ENCODE results near the gene SNCG.
"Not testable (repeated sequence)": the region's sequence is repeated elsewhere in the genome, so short reads cannot be mapped to it uniquely, and the experiment has no call there.

Gene SNCG

DNA sequence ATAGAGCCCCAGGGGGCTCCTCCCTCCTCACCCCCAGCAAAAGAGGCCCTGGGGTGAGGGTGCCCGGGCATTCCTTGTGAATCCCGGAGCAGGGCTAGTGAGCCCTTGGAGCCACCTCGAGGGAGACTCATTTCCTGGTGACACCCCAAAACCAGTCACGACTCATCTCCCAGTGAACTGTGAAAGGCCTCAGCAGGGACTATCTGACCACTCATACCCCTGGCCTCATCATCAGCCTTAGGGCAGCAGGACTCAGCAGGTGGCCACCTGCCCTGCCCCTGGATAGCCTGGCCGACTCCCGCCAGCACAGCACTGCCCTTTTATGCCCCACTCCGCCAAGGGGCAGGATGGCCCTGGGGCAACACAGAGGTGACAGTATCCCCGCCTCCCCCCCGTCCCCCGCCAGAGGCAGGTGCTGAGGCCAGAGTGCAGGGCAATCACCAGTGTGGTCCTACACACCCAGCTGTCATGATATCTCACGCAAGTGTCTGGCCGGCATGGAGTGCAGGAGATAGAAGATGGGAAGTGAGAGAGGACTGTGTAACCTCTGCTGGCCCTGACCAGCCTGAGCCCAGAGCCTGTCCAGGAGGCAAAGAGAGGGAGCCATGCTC lies 3.2 kb downstream of the SNCG start:
- no peak for DNase-seq (ENCODE audit: low spot score)

DNA sequence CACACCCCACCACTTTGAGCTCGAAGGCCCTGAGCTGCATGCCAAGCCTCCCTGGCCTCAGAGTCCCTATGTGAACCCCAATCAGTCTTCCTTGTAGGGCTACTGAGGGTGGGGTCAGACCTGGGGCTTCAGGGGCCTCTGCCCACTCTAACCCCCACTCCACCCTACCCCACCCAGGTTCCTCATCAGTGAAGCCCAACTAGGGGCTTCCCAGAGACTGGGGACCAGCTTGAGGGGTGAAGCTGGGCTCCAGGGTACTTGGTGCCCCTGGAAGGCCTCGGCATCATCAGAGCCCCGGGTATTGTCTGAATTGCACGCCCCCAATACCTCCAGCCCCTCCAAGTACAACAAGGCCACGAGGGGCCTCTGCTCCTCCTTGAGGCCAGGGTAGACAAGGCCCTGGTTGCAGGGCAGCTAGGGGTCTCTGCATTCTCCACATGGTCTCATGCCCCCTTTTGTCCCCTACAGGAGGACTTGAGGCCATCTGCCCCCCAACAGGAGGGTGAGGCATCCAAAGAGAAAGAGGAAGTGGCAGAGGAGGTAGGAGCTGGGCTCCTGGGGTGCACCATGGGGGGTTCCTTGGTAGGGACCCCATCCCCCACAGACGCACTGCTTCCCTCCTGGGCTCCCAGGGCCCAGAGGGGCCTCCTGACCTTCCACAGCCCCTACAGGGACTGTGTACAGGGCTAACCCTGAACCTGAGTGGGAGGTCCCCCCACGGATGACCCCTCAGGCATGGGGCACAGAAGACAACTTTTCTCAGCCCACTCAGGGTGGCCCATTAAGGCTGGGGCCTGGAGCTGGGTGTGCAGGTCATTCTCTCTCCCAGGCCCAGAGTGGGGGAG lies 4.0 kb downstream of the SNCG start:
- no peak for DNase-seq (ENCODE audit: low spot score)

DNA sequence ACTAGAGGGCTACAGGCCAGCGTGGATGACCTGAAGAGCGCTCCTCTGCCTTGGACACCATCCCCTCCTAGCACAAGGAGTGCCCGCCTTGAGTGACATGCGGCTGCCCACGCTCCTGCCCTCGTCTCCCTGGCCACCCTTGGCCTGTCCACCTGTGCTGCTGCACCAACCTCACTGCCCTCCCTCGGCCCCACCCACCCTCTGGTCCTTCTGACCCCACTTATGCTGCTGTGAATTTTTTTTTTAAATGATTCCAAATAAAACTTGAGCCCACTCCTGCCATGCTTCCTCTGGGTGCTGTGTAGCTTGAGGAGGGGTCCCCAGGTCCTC lies 4.5 kb downstream of the SNCG start:
- DNase-seq (ENCODE audit: low spot score), result no peak

DNA sequence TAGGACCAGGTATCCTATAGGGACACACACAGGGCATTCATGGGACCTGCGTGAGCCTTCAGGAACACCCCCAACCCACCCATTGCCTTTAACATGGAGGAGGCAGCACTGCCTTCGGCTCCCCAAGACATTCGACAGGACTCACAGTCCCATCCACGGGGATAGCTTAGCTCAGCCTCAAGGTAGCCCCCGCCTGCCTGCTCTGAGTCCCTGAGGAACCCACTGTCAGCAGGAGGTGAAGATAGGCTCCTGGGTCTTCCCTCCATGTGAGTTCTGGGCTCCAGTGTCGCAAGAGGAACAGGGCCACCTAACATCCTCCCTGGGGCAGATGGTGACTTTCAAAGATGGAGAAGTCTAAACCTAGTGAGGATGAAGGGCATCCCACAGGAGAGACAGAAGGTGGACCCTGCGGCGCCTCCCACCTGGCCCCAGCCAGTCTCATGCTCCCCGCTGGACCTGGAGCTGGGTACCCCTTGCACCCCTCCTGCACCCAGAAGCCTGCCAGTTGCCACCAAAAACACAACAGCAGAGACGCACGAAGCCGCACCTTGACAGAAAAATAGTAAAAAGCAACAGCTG lies 5.0 kb downstream of the SNCG start:
- no peak for DNase-seq (ENCODE audit: low spot score)

DNA sequence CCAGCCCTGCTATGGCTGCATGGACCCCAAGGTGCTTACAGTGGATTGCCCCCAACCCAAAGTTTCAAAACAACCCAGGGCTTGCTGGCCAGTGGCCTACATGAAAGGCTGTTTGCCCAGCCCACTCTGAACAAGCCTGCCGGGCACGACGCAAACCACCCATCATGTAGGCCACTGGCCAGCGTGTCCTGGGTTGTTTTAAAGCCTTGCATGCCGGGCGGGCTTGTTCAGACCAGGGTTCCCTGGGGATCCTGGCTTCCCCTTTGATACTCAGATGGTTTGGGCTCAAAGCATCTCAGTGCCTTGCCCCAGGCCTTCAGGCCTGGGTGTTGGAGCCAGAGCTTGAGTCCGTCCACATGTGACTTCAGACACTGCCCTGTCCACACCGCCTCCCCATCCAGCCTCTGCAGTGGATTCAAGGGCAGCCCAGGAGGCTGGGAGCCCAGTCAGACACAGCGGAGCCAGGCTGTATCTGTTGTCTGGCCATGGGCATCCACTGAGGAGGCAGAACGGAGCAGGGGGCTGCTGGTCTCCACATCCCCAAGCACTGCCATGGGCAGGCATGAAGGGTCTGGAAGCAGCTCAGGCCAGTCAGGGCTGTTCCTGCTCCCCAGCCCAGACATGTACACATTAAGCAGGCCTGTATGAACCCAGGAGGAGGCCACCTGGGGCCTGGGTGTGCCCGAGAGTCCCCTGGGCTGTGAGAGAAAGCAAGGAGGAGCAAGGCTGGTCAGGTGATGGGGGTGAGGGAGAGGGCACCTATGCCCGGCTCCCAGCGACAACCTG lies 5.9 kb downstream of the SNCG start:
- no peak for DNase-seq (ENCODE audit: low spot score)

DNA sequence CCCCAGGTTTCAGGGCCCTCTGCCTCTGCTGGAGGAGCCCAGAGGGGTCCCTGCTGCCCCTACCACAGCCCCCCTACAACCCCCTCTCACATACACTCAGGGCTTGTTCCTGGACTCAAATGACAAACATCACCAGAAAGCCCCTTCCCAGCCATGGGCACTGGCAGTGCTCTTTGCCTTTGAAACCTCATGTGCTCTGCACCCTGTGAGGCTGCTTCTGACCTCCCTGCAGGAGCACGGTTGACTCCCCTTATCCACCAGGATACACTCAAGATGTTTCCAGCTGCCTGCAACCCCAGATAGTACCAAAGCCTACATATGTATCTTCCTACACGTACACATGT lies 6.4 kb downstream of the SNCG start:
- no peak for DNase-seq (ENCODE audit: low spot score)

DNA sequence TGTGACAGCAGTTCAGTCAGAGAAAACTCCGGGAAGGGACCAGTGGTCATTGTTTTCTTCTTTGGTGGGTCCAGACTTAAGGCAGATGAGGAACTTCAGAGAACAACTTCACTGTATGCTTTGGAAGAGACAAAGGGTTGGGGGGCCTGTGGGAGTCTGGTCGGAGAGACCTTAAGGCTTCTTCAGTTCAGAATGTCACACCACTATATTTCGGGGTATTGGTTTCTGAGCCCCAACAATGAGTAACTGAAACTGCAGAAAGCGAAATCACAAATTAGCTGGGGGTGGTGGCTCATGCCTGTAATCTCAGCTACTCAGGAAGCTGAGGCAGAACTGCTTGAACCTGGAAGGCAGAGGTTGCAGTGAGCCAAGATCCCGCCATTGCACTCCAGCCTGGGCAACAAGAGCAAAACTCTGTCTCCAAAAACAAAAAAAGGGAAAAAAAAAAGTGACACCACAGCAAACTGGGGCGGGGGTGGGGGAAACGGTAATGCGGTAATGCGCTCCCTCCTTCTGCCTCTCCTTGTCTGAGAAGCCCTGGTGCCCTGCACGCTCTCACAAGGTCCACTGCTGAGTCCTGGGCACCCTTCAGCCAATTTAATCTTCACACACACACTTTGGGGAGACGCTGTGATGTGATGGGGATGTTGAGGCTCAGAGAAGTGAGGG lies 7.7 kb downstream of the SNCG start:
- DNase-seq (ENCODE audit: low spot score), result no peak

DNA sequence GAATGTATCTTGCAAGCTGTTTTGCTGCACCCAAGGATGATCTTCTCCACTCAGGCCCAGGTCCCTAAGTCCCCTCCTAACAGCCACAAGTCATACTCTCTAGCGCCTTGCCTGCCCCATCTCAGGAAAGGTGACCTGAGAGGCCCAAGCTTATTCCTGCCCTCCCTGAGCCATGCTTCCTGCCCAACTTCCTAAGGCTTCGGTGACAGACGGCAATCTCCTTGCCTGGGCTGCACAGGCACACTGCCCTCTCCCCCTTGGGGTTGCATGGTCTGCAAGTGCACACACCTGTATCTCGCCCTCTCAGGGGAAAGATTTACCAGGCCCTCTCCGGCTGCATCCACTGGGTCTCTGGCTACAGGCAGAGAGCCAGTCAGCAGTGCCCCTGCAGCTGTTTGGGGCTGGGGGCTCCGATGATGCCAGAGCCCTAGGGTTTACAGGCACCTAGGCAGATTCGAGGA lies 9.1 kb downstream of the SNCG start:
- DNase-seq (ENCODE audit: low spot score), result no peak

DNA sequence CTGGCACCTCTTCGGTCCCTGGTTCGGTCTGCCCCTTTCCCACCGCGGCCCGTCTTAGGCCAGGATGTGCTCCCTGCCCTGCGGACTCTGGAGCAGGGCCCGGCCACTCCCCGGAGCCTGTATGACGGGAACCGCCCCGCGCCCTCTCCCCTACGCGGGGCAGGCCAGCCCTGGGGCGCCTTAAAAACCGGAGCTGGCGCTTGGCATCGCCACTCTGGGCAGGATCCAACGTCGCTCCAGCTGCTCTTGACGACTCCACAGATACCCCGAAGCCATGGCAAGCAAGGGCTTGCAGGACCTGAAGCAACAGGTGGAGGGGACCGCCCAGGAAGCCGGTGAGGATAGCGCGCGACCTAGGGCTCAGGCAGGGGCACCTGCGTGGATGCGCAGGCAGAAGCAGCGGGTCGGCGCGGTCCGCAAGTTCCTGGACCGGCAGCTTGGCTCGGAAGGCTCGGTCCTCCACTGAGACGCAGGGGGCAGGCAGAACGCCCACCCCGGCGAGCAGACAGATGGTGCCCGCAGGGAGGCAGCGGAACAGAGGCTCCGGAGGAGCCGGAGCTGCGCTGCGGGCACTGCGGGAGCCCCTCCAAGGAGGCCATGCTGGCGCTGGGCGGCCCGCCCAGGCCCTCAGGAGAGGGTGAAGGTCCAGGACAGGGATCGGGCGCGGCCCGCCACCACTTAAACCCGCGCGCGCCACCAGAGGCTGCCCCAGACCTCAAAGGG lies 10.0 kb downstream of the SNCG start, which contains the start of gene ADIRF:
Gene ADIRF, plus strand, starts transcription at position 212 of the 723 bp plus-strand sequence. Its CDS starts 63 bp downstream, at position 275.
- no peak for DNase-seq (ENCODE audit: low spot score)

DNA sequence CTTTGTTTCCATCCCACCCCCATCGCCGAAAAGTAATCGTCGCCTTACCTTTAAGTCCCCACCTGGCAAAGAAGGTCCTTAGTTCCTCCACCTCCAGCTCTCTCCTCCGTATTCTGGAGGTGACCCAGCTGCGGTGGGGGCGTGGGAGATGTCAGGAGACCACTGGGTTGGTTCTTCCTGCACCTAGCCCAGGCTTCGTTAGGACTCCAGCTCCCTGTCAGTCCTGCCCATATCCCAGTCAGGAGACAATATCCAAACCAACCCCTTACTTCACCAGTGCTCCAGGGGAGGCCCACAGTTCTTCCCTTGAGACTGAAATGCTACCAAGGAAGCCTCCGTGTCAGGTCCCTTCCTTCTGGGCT lies 10.6 kb downstream of the SNCG start:
- DNase-seq (ENCODE audit: low spot score), result no peak

DNA sequence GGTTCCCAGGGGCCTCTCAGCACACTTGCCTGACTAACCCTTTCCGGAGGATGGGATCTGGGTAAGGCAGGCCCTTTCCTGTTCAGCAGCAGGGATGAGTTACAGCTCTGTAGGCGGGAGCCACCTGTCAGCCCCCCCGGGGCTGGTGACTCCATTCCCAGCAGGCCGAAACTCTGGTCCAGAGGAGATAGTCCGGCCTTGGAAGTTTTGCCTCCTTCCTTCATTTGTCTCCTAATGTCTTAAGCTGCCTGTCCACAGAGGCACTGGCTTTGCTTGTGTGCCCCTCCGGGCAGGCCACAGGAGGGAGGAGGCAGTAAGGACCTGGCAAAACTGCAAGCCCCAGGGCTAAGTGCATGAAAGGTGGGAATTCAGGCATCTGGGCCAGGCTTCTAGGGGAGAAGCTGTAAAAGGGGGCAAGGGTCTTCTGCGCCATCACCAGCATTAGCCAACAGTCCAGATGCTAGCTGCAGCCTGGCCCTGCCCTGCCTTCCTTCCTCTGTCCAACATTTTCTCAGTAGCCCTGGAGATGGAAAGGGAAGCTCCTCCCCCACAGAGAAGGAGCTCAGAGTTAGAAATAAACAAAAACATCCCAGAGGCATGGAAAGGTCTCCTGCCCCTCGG lies 11.1 kb downstream of the SNCG start:
- no peak for DNase-seq (ENCODE audit: low spot score)

DNA sequence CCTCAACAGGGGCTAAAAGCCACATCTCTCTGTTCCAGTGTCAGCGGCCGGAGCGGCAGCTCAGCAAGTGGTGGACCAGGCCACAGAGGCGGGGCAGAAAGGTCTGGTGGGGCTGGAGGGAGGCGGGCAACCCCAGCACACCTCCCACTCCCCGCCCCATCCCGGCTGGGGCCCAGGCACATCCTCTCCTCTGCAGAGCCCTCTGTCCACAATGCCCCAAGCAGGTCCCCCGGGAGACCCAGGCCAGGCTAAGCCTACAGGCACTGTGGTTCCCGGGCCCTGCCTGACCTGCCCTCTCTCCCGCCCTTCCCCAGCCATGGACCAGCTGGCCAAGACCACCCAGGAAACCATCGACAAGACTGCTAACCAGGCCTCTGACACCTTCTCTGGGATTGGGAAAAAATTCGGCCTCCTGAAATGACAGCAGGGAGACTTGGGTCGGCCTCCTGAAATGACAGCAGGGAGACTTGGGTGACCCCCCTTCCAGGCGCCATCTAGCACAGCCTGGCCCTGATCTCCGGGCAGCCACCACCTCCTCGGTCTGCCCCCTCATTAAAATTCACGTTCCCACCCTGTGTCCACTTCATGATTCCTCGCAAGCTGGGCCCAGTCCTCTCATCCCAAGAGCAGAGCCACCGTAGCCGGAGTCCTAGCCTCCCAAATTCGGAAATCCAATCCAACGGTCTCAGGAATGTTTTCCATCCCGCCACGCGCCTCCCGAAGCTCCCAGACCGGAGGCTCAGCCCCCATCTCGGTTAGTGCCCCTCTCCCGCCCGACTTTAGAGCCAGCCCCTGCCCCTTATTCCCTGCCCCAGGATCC lies 12.0 kb downstream of the SNCG start:
- DNase-seq (ENCODE audit: low spot score), result no peak

DNA sequence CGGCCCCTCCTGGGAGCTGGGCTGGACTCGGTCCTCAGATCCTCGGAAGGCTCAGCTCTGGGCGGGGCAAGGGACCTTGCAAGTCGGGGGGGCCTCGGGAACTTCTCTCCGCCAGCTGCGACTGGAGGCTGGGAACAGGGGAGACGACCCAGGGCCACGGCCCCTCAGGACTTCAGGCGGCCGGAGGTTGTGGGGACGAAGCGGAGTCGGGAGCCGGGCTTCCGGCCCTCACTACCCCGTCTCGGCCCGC lies 12.5 kb downstream of the SNCG start:
- DNase-seq (ENCODE audit: low spot score), result no peak

DNA sequence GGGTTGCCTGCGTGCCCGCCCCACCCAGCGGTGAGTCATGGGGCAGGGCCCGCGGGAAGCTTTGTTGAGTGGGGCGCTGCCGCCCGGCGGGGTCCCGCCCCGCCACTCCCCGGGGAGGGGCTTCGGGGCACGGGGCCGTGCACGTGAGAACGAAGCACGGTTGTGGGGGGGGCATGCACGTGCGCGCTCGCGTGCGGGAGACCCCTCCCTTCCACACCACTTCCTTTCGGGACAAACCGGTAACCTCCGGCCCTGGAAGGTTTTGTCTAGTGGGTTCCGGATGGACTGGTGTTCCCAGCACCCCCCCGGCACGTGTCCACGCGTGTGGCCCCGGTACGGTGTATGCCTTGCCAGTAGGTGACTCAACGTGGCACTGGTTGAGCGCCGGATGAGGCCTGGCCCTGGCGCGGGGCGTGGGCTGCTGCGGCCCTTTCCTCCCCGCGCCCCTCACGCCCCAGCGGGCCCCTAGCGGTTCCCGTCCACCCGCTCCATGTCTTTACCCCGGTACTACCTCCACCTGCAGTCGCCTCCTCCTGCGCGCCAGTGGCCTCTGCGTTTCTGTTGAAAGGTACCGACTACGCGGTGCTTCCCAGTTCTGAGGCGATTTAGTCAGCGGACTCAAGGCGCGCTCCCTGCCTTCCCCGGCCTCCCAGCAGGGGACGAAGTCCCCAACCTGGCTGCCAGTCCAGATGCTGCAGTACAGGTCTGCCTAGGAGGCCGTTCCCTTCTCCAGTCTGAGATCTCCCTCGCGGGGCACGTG lies 13.0 kb downstream of the SNCG start:
- DNase-seq (ENCODE audit: low spot score), result peak; percentile 87

DNA sequence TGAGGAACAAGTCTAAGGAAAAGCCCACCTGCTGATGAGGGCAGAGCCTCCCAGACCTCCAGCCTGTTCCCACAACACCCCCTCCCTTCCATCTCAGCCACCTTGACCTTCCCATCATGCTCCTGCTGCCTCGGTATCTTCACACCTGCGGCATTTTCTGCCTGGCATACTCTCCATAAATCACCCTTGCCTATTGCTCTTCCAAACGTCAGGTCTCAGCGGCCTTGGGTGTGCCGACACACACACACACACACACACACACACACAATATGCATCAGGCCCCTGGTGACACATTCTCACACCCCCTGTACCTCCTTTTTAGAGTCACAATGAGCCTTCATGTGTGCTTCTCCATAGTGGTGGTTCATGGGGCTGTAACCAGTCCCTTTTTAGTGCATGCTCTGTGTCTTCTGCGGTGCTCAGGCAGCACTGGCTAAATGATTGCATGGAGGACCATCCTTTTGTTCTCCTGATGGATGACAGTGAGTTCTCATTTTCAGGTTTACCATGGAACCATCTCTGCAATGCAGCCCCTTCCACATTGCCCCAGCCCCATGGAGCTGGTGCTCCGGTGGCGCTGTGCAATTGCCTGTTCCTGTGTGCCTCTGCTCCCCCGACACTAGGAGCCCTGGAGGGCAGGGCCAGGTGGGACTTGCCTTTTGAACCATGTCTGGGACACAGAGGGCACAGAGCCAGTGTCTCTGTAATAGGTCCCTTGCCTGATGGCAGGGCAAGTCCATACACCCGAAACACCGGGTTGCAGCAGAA lies 14.4 kb downstream of the SNCG start:
- DNase-seq (ENCODE audit: low spot score), result no peak

DNA sequence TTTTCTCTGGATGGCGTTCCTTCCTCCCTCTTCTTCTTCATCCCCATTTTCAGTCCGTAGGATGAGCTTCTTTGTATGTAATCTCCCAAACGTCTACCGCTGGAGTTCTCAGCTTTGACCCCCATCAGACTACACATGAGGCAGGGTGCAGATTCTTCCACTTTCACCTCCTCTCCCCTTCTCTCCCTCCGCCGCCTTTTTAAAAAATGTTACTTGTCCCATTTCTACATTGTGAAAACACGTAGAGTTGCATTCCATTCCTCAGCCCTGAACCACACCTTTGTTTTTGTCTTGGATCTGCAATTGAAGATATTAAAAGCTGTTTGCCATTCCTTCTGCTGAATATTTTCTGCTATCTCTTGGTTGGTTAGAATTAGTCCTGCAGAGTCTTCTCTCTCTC lies 16.1 kb downstream of the SNCG start:
- DNase-seq (ENCODE audit: low spot score), result no peak

DNA sequence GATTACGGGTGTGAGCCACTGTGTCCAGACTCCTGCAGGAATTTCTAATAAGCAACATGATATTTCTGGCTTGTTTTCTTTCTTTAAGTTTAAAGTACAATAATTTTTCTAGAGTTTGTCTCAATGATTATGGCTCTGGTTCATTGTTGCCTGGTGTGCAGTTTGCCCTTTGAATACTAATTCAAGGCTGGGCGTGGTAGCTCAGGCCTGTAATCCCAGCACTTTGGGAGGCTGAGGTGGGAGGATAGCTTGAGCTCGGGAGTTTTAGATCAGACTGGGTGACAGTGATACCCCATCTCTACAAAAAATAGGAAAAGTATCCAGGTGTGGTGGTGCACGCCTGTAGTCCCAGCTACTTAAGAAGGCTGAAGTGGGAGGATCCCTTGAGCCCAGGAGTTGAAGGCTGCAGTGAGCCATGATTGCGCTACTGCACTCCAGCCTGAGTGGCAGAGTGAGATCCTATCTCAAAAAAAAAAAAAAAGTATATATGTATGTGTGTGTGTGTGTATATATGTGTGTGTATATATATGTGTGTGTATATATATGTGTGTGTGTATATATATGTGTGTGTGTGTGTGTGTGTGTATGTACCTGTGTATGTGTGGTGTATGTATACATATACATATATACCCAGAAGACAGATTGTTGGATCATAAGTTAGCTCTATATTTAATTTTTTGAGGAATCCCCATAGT lies 18.1 kb downstream of the SNCG start:
- DNase-seq (ENCODE audit: low spot score), result no peak

DNA sequence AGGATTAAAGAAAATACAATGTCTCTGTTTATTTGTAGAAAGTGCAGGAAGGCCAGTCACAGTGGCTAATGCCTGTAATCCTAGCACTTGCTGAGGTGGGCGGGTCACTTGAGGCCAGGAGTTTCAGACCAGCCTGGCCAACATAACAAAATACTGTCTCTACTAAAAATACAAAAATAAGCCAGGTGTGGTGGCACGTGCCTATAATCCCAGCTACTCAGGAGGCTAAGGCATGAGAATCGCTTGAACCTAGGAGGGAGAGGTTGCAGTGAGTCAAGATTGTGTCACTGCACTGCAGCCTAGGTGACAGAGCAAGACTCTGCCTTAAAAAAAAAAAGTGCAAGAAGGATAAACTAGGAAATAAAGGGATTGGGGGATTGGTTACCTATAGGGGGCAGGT lies 20.1 kb downstream of the SNCG start:
- not testable (repeated sequence) for DNase-seq (ENCODE audit: low spot score)
